GM12878 (cell line): ENCODE data around the gene ATP8A1. TPM values are rescaled to one million over a fixed set of nuclear protein-coding genes. Genes with fewer than 3 reads are reported as not detected.

ENCODE experiments used
- ATF7 ChIP-seq: fragments of 450-650 bp; IDR thresholded peaks from 2 replicates; pipeline ENCODE4 v1.6.1; 2016; ENCODE audit warnings: low read depth, mild to moderate bottlenecking
- DPF2 ChIP-seq: fragments of 450-650 bp; IDR thresholded peaks from 2 replicates; pipeline ENCODE4 v1.6.1; 2017; ENCODE audit warnings: mild to moderate bottlenecking
- EGR1 ChIP-seq, 2 experiments: IDR thresholded peaks; 1 replicate in 1 of 2; 2 replicates in 1 of 2; pipeline ENCODE4 v1.6.1; 2011 to 2012; ENCODE audit warnings: low read depth in 2 of 2, low read length in 2 of 2, borderline replicate concordance in 1 of 2, mild to moderate bottlenecking in 1 of 2, moderate library complexity in 1 of 2
- ESRRA ChIP-seq: IDR thresholded peaks from 2 replicates; pipeline ENCODE4 v1.6.1; 2012; ENCODE audit warnings: mild to moderate bottlenecking, low read length, improper control_type of control experiment
- EZH2 ChIP-seq: IDR thresholded peaks from 2 replicates; pipeline ENCODE4 v1.6.1; 2012; ENCODE audit warnings: low read depth, mild to moderate bottlenecking, control low read depth, inconsistent platforms, low read length, borderline replicate concordance; ENCODE audit not compliant: control insufficient read depth
- FOXM1 ChIP-seq: IDR thresholded peaks from 2 replicates; pipeline ENCODE4 v1.6.1; 2012; ENCODE audit warnings: low read depth, mild to moderate bottlenecking, inconsistent platforms, low read length, moderate library complexity
- HCFC1 ChIP-seq: fragments of 150-350 bp; IDR thresholded peaks from 2 replicates; pipeline ENCODE4 v1.6.1; 2014; ENCODE audit warnings: low read length
- JUNB ChIP-seq: IDR thresholded peaks from 2 replicates; pipeline ENCODE4 v1.6.1; 2016; ENCODE audit warnings: antibody characterized with exemption, mild to moderate bottlenecking
- NFXL1 ChIP-seq: fragments of 450-650 bp; IDR thresholded peaks from 2 replicates; pipeline ENCODE4 v1.6.1; 2017; ENCODE audit warnings: antibody characterized with exemption, mild to moderate bottlenecking, borderline replicate concordance
- NR2C1 ChIP-seq: fragments of 450-650 bp; IDR thresholded peaks from 2 replicates; pipeline ENCODE4 v1.6.1; 2017; ENCODE audit warnings: antibody characterized with exemption, mild to moderate bottlenecking, moderate library complexity
- PAX5 ChIP-seq: IDR thresholded peaks from 2 replicates; pipeline ENCODE4 v1.6.1; 2011; ENCODE audit warnings: low read depth, low read length, borderline replicate concordance
- POU2F2 ChIP-seq: IDR thresholded peaks from 3 replicates; pipeline ENCODE4 v1.6.1; 2011; ENCODE audit warnings: low read depth, mild to moderate bottlenecking, low read length, borderline replicate concordance
- RBBP5 ChIP-seq: fragments of 200-600 bp; sonication (generic); conservative IDR thresholded peaks from 2 replicates; pipeline ENCODE4 v1.6.1; 2016
- STAT1 ChIP-seq: fragments of 450-650 bp; conservative IDR thresholded peaks from 2 replicates; pipeline ENCODE4 v1.6.1; 2014; ENCODE audit warnings: antibody characterized with exemption, mild to moderate bottlenecking
- TARDBP ChIP-seq: IDR thresholded peaks from 2 replicates; pipeline ENCODE4 v1.6.1; 2016; ENCODE audit warnings: borderline replicate concordance
- ZZZ3 ChIP-seq: IDR thresholded peaks from 2 replicates; pipeline ENCODE4 v1.6.1; 2011; ENCODE audit warnings: low read depth; ENCODE audit not compliant: control insufficient read depth, insufficient read length
- polyA plus RNA-seq, 11 experiments: library from polyadenylated mRNA; depleted of rRNA in 4 of 11; unstranded in 6 of 11; stranded (reverse) in 5 of 11; fragments of >200 nt; fragmentation: Nextera tagmentation in 4 of 11; fragmentation: Illumina TruSeq in 1 of 11; extraction: Ambion mirVana in 4 of 11; extraction: Trizol in 1 of 11; gene quantifications; 1 replicate in 1 of 11; 2 replicates in 10 of 11; pipeline versions ENCODE4 v1.2.1 to v1.2.3, GENCODE V29; 2011 to 2016; ENCODE audit warnings: inconsistent platforms in 2 of 11, missing spikeins in 2 of 11, low read depth in 1 of 11
- total RNA-seq, 4 experiments: library from RNA; depleted of rRNA in 3 of 4; stranded (reverse); fragments of >200 nt in 3 of 4; fragmentation: Illumina TruSeq in 1 of 4; extraction: Trizol in 1 of 4; gene quantifications; 2 replicates each; pipeline versions ENCODE4 v1.2.1 to v1.2.3, GENCODE V29; 2013 to 2021
- TF ChIP-seq, protein P1 (sequence below): IDR thresholded peaks from 2 replicates; pipeline ENCODE4 v1.6.1; 2011; ENCODE audit warnings: low read depth, mild to moderate bottlenecking, low read length, moderate library complexity, borderline replicate concordance; ENCODE audit errors: extremely low read depth
- TF ChIP-seq, protein P2 (sequence below): fragments of 450-650 bp; IDR thresholded peaks from 2 replicates; pipeline ENCODE4 v1.6.1; 2016; ENCODE audit warnings: mild to moderate bottlenecking, moderate library complexity, borderline replicate concordance
- TF ChIP-seq, protein P3 (sequence below): fragments of 450-650 bp; IDR thresholded peaks from 2 replicates; pipeline ENCODE4 v1.6.1; 2017; ENCODE audit warnings: mild to moderate bottlenecking, low read depth, inconsistent platforms; ENCODE audit not compliant: poor library complexity, severe bottlenecking
- TF ChIP-seq, protein P4 (sequence below): IDR thresholded peaks from 2 replicates; pipeline ENCODE4 v1.6.1; 2012; ENCODE audit warnings: low read depth, low read length, improper control_type of control experiment

The ATP8A1 gene
- total and polyA plus RNA-seq, 10 of the 15 experiments (the other 5 are each of a cell fraction or from before 2014, with no cell fraction given), result 9.0 to 116 (median 37.3) TPM

DNA sequence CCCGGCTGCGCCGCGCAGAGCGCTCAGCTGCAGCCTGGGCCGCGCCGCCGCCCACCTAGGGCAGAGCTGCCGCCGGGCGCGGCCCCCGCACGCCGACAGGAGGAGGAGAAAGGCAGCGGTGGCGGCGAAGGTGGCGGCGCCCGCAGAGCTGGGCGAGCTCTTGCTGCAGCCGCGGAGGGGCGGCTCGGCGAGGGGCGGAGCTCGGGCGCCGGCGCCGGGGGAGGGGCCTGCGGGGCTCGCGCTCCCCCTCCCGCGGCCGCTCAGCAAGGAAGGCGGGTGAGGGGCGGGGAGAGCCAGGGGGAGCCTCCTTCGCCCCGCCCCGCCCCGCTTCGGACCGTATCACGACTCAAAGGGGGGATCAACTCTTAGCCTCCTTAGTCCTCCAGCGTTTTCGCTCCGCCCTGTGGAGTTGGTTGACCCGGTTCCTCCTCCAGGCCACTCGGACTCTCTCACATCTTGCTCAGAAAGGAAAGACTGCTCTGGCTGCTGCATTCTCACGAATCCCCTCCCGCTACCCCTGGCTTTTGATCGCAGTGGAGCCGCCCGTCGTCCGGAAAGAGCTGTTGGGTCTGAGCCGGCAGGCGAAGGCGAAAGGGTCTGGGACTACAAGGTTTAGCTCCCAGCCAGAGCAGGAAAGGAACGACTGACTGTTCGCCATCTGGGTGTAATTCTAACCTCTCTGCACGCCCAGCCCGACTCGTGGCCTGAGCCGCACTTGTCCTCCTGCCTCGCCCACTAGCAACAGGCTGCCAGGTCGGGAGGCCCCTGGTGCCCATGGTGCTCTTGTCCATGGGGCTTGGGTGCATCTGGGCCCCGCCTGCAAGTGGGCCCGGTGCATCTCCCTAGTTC lies at the start of gene ATP8A1 (continued):
- TF ChIP-seq, protein P1, sequence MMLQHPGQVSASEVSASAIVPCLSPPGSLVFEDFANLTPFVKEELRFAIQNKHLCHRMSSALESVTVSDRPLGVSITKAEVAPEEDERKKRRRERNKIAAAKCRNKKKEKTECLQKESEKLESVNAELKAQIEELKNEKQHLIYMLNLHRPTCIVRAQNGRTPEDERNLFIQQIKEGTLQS, result no peak
- TF ChIP-seq NR2C1 (peak; percentile 12; the same call in 1 of the 2 replicates), TARDBP (peak; percentile 74; the same call in 1 of the 2 replicates), FOXM1 (peak; percentile 68; the same call in 1 of the 2 replicates), RBBP5 (no peak), ESRRA (no peak; the same call in 1 of the 2 replicates), ATF7 (peak; percentile 100), JUNB (no peak), EGR1 (IDR thresholded peaks at IDR 0.05; ENCODE audit: borderline replicate concordance in 1 of 2, low read depth in 2 of 2, low read length in 2 of 2) (peak in 1 of 2 experiments; percentile 81; a peak in 2 of 3 replicates), STAT1 (peak; percentile 83; the same call in 1 of the 2 replicates), PAX5 (no peak), DPF2 (no peak; the same call in 1 of the 2 replicates), NFXL1 (no peak), EZH2 (no peak), POU2F2 (peak; percentile 76; the same call in 2 of the 3 replicates), ZZZ3 (no peak), HCFC1 (0 out of 2 replicates have a peak, but pooled peaks have one; percentile 21)
- TF ChIP-seq, protein P2, sequence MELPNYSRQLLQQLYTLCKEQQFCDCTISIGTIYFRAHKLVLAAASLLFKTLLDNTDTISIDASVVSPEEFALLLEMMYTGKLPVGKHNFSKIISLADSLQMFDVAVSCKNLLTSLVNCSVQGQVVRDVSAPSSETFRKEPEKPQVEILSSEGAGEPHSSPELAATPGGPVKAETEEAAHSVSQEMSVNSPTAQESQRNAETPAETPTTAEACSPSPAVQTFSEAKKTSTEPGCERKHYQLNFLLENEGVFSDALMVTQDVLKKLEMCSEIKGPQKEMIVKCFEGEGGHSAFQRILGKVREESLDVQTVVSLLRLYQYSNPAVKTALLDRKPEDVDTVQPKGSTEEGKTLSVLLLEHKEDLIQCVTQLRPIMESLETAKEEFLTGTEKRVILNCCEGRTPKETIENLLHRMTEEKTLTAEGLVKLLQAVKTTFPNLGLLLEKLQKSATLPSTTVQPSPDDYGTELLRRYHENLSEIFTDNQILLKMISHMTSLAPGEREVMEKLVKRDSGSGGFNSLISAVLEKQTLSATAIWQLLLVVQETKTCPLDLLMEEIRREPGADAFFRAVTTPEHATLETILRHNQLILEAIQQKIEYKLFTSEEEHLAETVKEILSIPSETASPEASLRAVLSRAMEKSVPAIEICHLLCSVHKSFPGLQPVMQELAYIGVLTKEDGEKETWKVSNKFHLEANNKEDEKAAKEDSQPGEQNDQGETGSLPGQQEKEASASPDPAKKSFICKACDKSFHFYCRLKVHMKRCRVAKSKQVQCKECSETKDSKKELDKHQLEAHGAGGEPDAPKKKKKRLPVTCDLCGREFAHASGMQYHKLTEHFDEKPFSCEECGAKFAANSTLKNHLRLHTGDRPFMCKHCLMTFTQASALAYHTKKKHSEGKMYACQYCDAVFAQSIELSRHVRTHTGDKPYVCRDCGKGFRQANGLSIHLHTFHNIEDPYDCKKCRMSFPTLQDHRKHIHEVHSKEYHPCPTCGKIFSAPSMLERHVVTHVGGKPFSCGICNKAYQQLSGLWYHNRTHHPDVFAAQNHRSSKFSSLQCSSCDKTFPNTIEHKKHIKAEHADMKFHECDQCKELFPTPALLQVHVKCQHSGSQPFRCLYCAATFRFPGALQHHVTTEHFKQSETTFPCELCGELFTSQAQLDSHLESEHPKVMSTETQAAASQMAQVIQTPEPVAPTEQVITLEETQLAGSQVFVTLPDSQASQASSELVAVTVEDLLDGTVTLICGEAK, result peak; percentile 67; the same call in 1 of the 2 replicates
- TF ChIP-seq, protein P3, sequence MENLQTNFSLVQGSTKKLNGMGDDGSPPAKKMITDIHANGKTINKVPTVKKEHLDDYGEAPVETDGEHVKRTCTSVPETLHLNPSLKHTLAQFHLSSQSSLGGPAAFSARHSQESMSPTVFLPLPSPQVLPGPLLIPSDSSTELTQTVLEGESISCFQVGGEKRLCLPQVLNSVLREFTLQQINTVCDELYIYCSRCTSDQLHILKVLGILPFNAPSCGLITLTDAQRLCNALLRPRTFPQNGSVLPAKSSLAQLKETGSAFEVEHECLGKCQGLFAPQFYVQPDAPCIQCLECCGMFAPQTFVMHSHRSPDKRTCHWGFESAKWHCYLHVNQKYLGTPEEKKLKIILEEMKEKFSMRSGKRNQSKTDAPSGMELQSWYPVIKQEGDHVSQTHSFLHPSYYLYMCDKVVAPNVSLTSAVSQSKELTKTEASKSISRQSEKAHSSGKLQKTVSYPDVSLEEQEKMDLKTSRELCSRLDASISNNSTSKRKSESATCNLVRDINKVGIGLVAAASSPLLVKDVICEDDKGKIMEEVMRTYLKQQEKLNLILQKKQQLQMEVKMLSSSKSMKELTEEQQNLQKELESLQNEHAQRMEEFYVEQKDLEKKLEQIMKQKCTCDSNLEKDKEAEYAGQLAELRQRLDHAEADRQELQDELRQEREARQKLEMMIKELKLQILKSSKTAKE, result peak; percentile 99
- TF ChIP-seq, protein P4, sequence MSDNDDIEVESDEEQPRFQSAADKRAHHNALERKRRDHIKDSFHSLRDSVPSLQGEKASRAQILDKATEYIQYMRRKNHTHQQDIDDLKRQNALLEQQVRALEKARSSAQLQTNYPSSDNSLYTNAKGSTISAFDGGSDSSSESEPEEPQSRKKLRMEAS, result peak; percentile 32; the same call in 1 of the 2 replicates
